ENCODE data around the gene ZNF189.

- no peak for TF ChIP-seq CTCF (IDR thresholded peaks at IDR 0.05)
- TF ChIP-seq ZFX (IDR thresholded peaks at IDR 0.05; ENCODE audit: borderline replicate concordance) = no peak
Observed at GRCh38 chr9:101419863-101420262, 21.2 kb downstream of the ZNF189 start.

Measured in 22Rv1 (cell line).